ENCODE results near the gene PNMT.

The PNMT gene

DNA sequence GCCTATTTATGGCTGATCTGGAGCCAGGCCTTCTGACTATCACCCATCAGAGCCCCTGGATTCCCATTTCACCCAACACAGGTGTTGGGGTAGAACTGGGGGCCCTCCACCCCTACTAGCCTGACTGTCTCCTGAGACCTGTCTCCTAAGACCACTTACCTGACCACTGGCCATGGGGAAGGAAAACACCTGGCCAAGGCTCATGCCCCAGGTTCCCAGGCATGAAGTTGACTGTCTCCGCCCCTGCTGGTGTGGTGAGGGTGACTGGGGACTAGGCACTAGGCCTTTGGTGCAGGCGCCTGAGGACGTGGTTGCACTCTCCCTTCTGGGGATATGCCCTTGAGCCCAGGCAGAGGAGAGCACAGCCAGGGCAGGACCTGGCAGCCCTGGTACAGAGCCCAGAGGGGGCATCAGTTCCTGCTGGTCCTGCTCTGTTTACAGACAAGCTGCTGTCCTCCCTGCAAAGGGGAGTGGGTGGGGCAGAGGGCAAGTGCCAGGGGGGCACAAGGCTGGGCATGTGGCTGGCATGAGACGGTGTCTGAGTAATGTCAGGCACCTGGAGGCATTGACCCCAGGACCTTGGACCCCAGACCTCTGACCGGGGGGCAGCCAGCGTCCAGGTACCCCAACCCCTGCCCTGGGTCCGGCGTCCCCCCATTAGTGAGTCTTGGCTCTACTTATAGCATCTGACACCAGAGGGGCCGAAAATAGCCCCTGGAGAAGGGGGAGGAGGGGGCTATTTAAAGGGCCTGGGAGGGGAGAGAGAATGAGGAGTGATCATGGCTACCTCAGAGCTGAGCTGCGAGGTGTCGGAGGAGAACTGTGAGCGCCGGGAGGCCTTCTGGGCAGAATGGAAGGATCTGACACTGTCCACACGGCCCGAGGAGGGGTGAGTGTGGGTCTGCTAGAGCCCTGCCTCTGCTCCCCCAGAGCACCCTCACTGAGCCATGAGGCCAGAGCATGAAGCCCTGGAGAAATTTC, 3.4 kb upstream of the PNMT start, which contains the start of gene TCAP:
TCAP (plus strand) TSS at position 769 of the 981 bp plus-strand sequence; CDS start at position 780, 11 bp downstream.
- TF ChIP-seq, protein P1, sequence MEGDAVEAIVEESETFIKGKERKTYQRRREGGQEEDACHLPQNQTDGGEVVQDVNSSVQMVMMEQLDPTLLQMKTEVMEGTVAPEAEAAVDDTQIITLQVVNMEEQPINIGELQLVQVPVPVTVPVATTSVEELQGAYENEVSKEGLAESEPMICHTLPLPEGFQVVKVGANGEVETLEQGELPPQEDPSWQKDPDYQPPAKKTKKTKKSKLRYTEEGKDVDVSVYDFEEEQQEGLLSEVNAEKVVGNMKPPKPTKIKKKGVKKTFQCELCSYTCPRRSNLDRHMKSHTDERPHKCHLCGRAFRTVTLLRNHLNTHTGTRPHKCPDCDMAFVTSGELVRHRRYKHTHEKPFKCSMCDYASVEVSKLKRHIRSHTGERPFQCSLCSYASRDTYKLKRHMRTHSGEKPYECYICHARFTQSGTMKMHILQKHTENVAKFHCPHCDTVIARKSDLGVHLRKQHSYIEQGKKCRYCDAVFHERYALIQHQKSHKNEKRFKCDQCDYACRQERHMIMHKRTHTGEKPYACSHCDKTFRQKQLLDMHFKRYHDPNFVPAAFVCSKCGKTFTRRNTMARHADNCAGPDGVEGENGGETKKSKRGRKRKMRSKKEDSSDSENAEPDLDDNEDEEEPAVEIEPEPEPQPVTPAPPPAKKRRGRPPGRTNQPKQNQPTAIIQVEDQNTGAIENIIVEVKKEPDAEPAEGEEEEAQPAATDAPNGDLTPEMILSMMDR (IDR thresholded peaks at IDR 0.05; ENCODE audit: low read depth, low read length): no peak
- Histone ChIP-seq H3K9me3 (no peaks in the 10 kb centered on the region), H3K36me3 (peaks cover 8% of the 10 kb centered on the region; the same call in 1 of the 2 replicates), H3K4me3 (ENCODE audit: low read depth, low read length) (no peak within 1 kb of the TSS), H3K4me1 (peaks cover 9% of the 10 kb centered on the region), H3K27me3 (peaks cover 15% of the 10 kb centered on the region; the same call in 1 of the 2 replicates)
- no peak for DNase-seq

- peaks cover 9% of the 10 kb centered on the region for H3K4me1 ChIP-seq
Observed at GRCh38 chr17:39665642-39666224, 2.5 kb upstream of the PNMT start.

DNA sequence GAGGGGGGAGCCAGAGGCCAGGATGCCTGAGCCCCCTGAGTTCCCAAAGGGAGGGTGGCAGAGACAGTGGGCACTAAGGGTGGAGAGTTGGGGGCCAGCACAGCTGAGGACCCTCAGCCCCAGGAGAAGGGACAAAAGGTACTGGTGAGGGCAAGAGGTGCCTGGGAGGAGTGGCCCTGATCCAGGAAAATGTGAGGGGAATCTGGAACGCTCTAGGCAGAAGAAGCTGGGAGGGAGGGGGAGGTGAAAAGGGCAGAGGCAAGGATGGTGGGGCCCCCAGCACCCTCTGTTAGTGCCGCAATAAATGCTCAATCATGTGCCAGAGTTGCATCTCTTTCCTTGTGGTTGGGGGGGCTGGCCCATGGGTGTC, 2.0 kb upstream of the PNMT start:
- no peak for DNase-seq
- TF ChIP-seq, protein P1 (IDR thresholded peaks at IDR 0.05; ENCODE audit: low read depth, low read length): no peak
- peaks cover 15% of the 10 kb centered on the region; the same call in 1 of the 2 replicates for H3K27me3 ChIP-seq
- peaks cover 9% of the 10 kb centered on the region for H3K4me1 ChIP-seq
- H3K9me3 ChIP-seq: no peaks in the 10 kb centered on the region
- H3K4me3 ChIP-seq (ENCODE audit: low read depth, low read length): no peak overlapping the region
- no peaks in the 10 kb centered on the region; the same call in 1 of the 2 replicates for H3K36me3 ChIP-seq

More at GRCh38 chr17:39665642-39666224, 2.5 kb upstream of the PNMT start:
- Histone ChIP-seq H3K36me3 (peaks cover 5% of the 10 kb centered on the region; the same call in 1 of the 2 replicates), H3K27me3 (peaks cover 15% of the 10 kb centered on the region; the same call in 1 of the 2 replicates), H3K9me3 (no peaks in the 10 kb centered on the region), H3K4me3 (ENCODE audit: low read depth, low read length) (no peak overlapping the region)
- peak; percentile 46 for DNase-seq
- TF ChIP-seq, protein P1 (IDR thresholded peaks at IDR 0.05; ENCODE audit: low read depth, low read length): peak; percentile 22; the same call in 1 of the 2 replicates

DNA sequence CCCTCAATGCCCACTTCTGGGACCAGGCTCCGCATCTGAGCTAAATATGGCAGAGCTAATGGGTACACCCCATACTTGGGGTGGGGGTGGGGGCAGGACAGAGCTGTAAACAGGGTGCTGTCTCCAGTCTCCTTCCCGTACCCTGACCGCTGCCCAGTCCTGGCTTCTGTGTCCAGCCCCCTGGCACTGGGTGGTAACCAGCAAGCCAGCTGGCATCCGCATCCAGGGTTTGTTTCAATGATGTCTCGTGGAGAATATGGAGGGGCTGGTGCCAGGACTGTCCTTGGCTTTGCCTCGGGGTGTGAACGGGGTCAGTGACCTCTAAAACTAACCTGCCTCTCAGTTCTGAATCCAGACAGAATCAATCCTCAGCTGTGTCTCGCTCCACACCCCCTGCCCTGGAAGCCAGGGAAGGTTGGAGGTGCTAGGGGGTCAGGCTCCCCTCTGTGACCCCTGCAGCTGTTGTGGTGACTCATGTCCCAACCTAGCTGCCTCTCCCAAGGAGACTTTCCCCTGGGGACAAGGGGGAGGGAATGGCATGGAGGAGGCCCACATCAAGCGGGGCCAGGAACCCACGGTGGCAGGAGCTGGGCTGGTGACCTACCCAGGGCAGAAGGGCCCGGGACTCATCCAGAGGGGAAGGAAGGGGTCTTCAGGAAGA, 1.5 kb upstream of the PNMT start:
- peaks cover 15% of the 10 kb centered on the region; the same call in 1 of the 2 replicates for H3K27me3 ChIP-seq

GRCh38 chr17:39667262-39667944, 850 bp upstream of the PNMT start:
- peaks cover 15% of the 10 kb centered on the region; the same call in 1 of the 2 replicates for H3K27me3 ChIP-seq

More for the DNA sequence above, 1.5 kb upstream of the PNMT start:
- Histone ChIP-seq H3K4me3 (ENCODE audit: low read depth, low read length) (no peak overlapping the region), H3K9me3 (no peaks in the 10 kb centered on the region), H3K36me3 (no peaks in the 10 kb centered on the region), H3K4me1 (peaks cover 9% of the 10 kb centered on the region)
- no peak for DNase-seq
- TF ChIP-seq, protein P1 (IDR thresholded peaks at IDR 0.05; ENCODE audit: low read depth, low read length): no peak

More at GRCh38 chr17:39667262-39667944, 850 bp upstream of the PNMT start:
- Histone ChIP-seq H3K9me3 (no peaks in the 10 kb centered on the region), H3K4me1 (peaks cover 9% of the 10 kb centered on the region), H3K4me3 (ENCODE audit: low read depth, low read length) (peak overlapping the region; percentile 53), H3K36me3 (no peaks in the 10 kb centered on the region)
- TF ChIP-seq, protein P1 (IDR thresholded peaks at IDR 0.05; ENCODE audit: low read depth, low read length): no peak
- DNase-seq: peak; percentile 38

All from BE2C (cell line).